Iris pigment epithelial cell (primary cell): ENCODE results near the gene MICAL3.
A peak's percentile ranks its signal among the peaks of the same experiment; 100 is the strongest.
"Not testable (repeated sequence)": the region's sequence is repeated elsewhere in the genome, so short reads cannot be mapped to it uniquely, and the experiment has no call there.

ENCODE experiments used
- DNase-seq: peaks from one replicate; pipeline ENCODE4 v3.0.0-alpha.2; 2011; ENCODE audit warnings: low read depth

Gene MICAL3

GRCh38 chr22:18033204-18033998 is 9.0 kb upstream of the MICAL3 start:
- DNase-seq: no peak

DNA sequence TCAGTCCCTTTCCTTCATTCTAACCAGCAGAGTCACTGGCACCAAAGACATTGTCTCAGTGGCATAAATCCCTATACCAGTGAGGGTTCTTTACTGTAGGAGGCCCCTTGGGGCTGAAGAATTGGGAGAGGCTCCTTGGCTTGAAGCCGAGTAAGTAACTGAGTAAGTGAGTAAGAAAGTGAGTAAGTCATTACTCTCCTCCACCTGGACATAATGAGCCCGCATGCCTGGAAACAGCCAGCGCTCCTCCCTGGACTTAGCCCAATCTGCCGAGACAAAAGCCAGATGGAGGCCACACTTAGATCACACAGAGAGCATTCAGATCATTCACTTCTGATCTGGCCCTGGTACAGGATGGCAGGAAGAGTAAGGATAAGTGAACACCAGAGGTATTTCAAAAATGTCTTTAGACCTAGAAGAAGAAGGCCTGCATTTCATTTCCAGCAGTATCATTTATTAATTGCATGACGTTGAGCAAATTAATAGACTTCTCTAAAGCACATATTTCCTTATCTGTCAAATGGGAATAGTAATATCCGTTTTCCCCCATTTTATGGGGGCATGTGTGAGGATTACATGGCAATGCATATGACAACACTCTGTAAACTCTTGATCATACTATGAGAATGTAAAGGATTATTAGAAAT is 8.2 kb upstream of the MICAL3 start:
- DNase-seq: peak; percentile 43

DNA sequence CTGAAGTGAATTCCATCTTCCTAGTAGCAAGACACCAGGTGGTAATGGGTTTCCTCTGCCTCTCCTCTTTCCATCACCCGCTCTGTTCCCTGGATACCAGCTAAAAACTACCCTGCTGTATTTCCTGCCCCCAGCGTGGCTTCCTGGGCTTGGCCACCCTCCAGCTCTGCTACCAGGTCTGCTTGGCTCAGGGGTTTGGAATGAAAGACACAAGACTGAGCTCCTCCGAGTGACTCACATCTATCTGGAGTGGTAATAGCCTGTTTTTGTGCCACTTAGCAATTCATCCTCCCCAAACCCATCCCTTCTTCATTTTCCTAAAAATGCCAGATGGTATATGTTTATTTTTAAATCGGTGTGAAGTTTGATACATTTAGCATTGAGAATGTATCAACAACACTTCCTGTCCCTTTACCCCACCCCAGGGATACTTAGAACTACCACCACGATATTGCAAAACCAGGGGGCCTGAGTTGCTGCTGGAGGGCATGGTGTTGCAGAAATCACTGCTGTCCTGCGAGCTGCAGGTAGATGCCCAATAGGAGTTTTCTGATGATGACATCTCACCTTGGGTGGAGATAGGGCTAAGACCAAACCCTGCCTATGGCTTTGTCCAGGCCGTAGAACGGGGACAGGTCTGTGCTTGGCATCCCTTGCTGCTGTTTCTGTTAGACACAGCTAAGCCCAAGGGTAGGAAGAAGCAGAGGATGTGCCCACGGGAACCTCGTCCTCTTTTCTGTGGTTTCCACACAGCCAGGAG is 7.5 kb upstream of the MICAL3 start:
- DNase-seq: peak; percentile 92

DNA sequence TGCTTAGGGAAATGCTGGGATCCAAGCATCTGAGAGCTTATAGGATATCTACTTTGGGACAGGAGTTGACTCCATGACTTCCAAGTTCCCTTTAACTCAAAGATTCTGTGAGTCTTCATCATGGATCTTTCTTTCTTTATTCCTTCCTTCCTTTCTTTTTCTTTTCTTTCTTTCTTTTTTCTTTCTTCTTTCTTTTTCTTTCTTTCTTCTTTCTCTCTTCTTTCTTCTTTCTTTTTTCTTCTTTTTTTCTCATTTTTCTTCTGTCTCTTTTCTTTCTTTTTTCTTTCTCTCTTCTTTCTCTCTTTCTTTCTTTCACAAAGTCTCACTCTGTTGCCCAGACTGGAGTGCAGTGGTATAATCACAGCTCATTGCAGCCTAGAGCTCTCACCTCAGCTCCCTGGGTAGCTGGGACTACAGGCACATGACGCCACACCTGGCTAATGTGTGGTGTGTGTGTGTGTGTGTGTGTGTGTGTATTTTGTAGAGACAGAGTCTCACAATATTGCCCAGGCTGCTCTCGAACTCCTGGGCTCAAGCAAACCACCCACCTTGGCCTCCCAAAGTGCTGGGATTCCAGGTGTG is 5.4 kb upstream of the MICAL3 start:
- no peak for DNase-seq

DNA sequence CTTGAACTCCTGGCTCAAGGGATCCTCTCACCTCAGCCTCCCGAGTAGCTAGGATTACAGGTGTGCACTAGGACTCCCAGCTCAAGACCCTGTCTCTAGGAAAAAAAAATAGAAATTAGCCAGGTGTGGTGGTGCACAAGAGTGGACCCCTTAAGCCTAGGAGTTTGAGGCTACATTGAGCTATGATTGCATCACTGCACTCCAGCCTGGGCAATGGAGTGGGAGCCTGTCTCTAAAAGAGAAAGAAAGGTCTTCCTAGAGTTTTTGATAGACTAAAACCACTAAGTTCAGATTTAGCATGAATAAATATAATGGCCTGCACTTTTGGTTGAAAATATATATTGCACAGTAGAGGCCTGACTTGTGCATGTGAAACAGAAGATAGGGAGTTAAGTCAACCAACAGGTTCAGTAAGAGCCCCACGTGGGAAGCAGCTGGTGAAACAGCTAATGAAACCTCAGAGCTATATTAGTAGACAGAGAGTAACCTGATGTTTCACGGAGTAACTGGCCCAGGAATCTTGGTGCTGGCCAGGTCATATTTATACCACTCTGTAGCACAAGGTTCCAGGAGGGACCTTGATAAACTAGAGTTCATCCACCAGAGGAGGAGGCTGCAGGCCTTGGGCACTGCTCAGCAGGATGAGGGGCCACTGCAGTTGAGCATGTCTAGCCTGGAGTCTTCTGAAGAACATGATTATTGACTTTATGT is 4.6 kb upstream of the MICAL3 start:
- DNase-seq: no peak

- not testable (repeated sequence) for DNase-seq
Measured at GRCh38 chr22:18025898-18026297, 1.5 kb upstream of the MICAL3 start.

GRCh38 chr22:18024956-18025720 is 777 bp upstream of the MICAL3 start:
- no peak for DNase-seq

GRCh38 chr22:18023509-18024275 is 669 bp downstream of the MICAL3 start:
- DNase-seq: peak; percentile 73

DNA sequence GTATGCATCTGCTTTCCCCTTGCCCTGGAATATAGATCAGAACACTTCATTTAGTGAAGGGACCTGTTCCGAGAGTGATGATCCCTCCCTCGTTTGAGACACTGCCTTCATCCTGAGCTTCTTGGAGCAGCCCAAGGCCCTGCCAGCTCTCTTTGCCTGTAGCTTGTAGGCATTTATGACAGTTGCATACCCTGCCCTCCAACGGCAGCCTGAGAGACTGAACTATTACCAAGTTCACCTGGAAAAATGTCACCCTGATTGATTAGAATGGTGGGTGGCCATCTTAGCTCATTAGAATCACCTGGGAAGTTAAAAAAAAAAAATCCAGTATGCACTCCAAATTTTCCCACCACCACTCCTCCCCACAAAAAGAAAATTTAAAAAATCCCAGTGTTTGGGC is 1.5 kb downstream of the MICAL3 start:
- no peak for DNase-seq

GRCh38 chr22:18021431-18021830 is 2.9 kb downstream of the MICAL3 start:
- DNase-seq: no peak

DNA sequence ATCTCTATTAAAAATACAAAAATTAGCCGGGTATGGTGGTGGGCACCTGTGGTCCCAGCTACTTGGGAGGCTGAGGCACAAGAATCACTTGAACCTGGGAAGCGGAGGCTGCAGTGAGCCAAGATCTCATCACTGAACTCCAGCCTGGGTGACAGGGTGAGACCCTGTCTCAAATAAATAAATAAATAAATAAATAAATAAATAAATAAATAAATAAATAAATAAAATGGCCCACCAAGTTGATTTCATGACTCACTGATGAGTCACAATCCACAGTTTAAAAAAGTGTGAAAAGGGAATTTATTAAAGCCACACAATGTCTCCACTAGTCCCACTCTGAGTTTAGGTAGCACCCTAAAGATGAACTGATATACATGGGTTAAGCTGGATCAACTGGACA is 3.6 kb downstream of the MICAL3 start:
- DNase-seq: not testable (repeated sequence)

DNA sequence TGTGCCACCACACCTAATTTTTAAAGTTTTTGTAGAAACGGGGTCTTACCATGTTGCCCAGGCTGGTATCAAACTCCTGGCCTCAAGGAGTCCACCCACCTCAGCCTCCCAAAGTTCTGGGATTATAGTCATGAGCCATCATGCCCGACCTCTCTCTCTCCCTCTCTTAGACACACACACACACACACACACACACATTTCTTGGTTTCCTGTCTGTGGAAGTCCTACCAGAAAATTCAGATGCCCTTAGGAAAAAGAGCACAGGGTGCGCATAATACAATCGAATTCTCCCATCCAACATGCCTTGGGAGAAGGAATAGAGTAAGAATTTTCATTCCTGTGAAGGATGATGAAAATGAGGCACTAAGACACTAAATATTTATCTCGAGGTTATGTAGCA is 10.4 kb downstream of the MICAL3 start:
- DNase-seq: no peak

GRCh38 chr22:18013436-18013835 is 10.9 kb downstream of the MICAL3 start:
- no peak for DNase-seq

DNA sequence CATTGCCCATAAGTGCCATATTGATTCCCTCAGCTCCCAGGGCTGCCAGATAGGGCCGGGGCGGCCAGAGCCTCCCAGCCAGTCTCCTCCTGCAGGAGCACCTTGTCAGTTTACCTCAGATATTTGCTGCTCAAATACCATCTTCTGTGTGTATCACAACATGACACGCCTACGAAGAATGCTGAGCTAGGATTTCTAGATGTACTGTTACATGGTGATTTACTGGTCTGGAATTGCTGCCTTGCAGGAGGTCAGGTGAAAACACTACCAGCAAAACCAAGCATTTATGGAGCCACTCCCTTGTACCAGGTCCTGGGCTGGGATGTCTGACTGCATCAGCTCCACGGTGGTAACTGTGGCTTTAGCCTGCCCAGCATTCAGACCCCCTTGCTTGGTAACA is 11.8 kb downstream of the MICAL3 start:
- peak; percentile 71 for DNase-seq

DNA sequence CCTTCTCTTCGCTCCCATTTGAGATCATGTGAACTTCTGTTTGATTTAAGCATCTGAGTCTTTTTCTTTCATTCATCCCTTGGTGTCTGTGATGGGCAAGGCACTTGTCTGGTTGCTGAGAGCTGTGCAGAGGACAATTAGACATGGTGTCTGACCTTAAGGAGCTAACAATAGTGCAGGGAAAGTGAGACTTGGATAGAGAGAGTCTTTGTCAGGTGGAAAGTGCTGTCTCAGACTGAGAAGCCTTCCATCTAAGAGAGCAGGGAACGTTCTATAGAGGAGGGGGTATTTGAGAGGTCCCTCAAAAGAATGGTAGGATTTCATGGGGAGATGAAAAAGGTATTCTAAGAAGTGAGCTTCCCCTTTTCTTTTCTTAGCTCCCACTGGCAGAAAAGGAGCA is 14.1 kb downstream of the MICAL3 start:
- no peak for DNase-seq

DNA sequence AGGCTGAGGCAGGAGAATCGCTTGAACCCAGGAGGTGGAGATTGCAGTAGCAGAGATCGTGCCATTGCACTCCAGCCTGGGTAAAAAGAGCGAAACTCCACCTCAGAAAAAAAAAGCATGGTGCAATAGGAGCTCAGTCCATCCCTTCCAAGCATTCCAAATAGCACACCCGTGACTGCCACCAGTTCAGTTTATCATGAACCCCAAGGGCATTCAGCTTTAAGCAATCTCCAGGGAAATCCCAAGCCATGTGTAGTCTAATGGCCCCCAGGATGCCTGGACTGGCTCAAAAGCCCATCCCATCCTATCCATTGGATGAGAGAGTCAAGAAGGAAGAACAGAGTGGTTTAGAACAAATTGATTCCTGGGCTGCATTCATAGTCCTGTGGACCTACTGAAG is 16.2 kb downstream of the MICAL3 start:
- no peak for DNase-seq

GRCh38 chr22:18005201-18005926 is 19.0 kb downstream of the MICAL3 start:
- DNase-seq: no peak

DNA sequence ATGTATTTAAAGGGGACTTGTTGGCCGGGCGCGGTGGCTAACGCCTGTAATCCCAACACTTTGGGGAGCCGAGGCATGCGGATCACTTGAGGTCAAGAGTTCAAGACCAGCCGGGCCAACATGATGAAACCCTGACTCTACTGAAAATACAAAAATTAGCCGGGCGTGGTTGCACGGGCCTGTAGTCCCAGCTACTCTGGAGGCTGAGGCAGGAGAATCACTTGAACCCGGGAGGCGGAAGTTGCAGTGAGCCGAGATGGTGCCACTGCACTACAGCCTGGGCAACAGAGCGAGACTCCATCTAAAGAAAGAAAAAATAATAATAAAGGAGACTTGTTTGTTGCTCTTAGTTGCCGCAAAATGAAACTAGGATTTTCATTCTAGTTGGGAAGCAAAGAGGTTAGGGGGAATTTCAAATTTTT is 22.5 kb downstream of the MICAL3 start:
- not testable (repeated sequence) for DNase-seq

DNA sequence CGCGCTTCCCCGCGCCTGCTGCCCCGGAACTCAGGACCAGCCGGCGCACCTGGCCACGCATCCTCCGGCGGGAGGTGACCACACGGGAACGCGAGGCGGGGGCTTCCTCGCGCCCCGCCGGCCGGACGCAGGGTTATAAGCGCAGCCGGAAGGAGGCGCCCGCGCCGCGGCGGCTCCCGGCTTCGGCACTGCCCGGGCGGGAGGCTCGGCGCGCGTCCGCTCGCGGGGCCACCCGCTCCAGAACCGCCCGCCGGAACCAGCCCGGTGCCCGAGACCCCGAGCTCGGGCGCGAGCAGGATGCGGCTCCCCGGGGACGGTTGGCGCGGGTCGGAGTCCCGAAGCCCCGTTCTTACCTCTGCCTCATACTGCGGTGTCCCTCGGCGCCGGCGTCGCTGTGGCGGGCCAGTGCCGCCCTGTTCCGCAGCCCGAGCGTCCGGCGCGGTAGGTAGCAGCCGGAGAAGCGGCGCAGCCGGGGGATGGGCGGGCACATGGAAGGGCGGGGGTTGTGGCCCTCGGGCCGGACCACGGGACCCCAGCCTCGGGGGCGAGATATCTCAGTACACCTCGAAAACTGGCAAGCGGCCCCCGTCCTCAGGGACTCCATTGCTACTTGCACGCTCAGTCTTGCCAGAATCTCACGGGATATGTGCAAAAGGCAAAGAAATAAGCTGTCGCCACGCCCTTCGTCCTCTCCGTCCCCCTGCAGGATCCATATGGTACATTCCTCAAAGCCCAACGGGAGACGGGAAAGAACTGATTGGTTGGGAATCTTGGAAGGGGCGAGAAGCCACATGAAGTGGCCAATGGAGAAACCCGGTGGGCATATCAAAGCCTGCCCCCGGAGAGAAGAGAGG is 23.1 kb downstream of the MICAL3 start:
- peak; percentile 98 for DNase-seq
